ENCODE measurements around the gene DHODH. TPM values are rescaled to one million over a fixed set of nuclear protein-coding genes. Genes with fewer than 3 reads are reported as not detected.

DHODH gene
- total and polyA plus RNA-seq, 2 experiments from 2014 or later, result 10.7 to 15.1 TPM

DNA sequence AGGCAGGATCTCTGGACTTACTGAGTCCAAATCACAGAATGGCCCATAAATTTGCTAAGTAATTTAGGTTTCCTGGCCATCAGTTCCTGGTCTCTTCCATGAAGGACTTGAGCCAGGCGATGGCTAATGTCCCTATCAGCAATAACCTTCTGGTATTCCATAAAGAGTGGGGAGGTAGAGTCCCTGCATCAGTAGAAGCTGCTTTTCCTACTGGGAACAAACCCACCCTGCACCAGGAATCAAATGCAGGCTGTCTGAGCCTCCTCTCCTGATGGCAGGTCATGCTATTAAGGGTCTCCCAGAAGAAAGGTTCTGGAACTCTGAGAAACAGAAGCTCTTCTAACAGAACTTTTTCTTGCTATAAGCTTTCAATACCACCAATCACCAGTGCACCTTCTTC, 53.0 kb downstream of the DHODH start:
- H3K27me3 ChIP-seq (ENCODE audit: insufficient read depth), result no peaks in the 10 kb centered on the region
- Mint-ChIP-seq H3K27ac (no peak overlapping the region), H3K4me1 (no peaks in the 10 kb centered on the region), H3K27me3 (ENCODE audit: insufficient read depth, low read depth, poor library complexity) (peaks cover 3% of the 10 kb centered on the region), H3K9me3 (peaks cover 4% of the 10 kb centered on the region), H3K4me3 (no peak overlapping the region), H3K36me3 (ENCODE audit: low read depth) (no peaks in the 10 kb centered on the region)
- H3K79me2 ChIP-seq (replicated peaks; ENCODE audit: insufficient read depth), result no peaks in the 10 kb centered on the region
- no peaks in the 10 kb centered on the region for H3F3A ChIP-seq (replicated peaks; ENCODE audit: low read depth)
- no peak overlapping the region for H3K27ac ChIP-seq (ENCODE audit: low read depth)
- no peak overlapping the region for H3K4me2 ChIP-seq
- H2AFZ ChIP-seq, result no peak overlapping the region
- no peak overlapping the region for H3K4me3 ChIP-seq
- H4K20me1 ChIP-seq (replicated peaks; ENCODE audit: insufficient read depth), result no peaks in the 10 kb centered on the region
- no peaks in the 10 kb centered on the region for H3K9me2 ChIP-seq (ENCODE audit: insufficient read depth)
- no peak for DNase-seq (ENCODE audit: low spot score)
- ATAC-seq, result no peak
- TF ChIP-seq ZNF331 (CRISPR knock-in tag; IDR thresholded peaks at IDR 0.05; ENCODE audit: low read depth) (no peak), CREB1 (CRISPR knock-in tag; IDR thresholded peaks at IDR 0.05; ENCODE audit: low read depth) (no peak), POLR2AphosphoS5 (IDR thresholded peaks at IDR 0.05; ENCODE audit: low read depth) (no peak), EZH2phosphoT487 (IDR thresholded peaks at IDR 0.05; ENCODE audit: unreplicated experiment) (no peak), NANOG (IDR thresholded peaks at IDR 0.05; ENCODE audit: borderline replicate concordance) (no peak), ZNF114 (CRISPR knock-in tag; IDR thresholded peaks at IDR 0.05) (no peak), EZH2 (IDR thresholded peaks at IDR 0.05; ENCODE audit: low read depth, unreplicated experiment) (no peak), STAT1 (IDR thresholded peaks at IDR 0.05; ENCODE audit: unreplicated experiment) (no peak), JUNB (IDR thresholded peaks at IDR 0.05; ENCODE audit: unreplicated experiment) (no peak)
- TF ChIP-seq, protein P1, sequence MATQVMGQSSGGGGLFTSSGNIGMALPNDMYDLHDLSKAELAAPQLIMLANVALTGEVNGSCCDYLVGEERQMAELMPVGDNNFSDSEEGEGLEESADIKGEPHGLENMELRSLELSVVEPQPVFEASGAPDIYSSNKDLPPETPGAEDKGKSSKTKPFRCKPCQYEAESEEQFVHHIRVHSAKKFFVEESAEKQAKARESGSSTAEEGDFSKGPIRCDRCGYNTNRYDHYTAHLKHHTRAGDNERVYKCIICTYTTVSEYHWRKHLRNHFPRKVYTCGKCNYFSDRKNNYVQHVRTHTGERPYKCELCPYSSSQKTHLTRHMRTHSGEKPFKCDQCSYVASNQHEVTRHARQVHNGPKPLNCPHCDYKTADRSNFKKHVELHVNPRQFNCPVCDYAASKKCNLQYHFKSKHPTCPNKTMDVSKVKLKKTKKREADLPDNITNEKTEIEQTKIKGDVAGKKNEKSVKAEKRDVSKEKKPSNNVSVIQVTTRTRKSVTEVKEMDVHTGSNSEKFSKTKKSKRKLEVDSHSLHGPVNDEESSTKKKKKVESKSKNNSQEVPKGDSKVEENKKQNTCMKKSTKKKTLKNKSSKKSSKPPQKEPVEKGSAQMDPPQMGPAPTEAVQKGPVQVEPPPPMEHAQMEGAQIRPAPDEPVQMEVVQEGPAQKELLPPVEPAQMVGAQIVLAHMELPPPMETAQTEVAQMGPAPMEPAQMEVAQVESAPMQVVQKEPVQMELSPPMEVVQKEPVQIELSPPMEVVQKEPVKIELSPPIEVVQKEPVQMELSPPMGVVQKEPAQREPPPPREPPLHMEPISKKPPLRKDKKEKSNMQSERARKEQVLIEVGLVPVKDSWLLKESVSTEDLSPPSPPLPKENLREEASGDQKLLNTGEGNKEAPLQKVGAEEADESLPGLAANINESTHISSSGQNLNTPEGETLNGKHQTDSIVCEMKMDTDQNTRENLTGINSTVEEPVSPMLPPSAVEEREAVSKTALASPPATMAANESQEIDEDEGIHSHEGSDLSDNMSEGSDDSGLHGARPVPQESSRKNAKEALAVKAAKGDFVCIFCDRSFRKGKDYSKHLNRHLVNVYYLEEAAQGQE (IDR thresholded peaks at IDR 0.05; ENCODE audit: unreplicated experiment), result no peak
- TF ChIP-seq, protein P2, sequence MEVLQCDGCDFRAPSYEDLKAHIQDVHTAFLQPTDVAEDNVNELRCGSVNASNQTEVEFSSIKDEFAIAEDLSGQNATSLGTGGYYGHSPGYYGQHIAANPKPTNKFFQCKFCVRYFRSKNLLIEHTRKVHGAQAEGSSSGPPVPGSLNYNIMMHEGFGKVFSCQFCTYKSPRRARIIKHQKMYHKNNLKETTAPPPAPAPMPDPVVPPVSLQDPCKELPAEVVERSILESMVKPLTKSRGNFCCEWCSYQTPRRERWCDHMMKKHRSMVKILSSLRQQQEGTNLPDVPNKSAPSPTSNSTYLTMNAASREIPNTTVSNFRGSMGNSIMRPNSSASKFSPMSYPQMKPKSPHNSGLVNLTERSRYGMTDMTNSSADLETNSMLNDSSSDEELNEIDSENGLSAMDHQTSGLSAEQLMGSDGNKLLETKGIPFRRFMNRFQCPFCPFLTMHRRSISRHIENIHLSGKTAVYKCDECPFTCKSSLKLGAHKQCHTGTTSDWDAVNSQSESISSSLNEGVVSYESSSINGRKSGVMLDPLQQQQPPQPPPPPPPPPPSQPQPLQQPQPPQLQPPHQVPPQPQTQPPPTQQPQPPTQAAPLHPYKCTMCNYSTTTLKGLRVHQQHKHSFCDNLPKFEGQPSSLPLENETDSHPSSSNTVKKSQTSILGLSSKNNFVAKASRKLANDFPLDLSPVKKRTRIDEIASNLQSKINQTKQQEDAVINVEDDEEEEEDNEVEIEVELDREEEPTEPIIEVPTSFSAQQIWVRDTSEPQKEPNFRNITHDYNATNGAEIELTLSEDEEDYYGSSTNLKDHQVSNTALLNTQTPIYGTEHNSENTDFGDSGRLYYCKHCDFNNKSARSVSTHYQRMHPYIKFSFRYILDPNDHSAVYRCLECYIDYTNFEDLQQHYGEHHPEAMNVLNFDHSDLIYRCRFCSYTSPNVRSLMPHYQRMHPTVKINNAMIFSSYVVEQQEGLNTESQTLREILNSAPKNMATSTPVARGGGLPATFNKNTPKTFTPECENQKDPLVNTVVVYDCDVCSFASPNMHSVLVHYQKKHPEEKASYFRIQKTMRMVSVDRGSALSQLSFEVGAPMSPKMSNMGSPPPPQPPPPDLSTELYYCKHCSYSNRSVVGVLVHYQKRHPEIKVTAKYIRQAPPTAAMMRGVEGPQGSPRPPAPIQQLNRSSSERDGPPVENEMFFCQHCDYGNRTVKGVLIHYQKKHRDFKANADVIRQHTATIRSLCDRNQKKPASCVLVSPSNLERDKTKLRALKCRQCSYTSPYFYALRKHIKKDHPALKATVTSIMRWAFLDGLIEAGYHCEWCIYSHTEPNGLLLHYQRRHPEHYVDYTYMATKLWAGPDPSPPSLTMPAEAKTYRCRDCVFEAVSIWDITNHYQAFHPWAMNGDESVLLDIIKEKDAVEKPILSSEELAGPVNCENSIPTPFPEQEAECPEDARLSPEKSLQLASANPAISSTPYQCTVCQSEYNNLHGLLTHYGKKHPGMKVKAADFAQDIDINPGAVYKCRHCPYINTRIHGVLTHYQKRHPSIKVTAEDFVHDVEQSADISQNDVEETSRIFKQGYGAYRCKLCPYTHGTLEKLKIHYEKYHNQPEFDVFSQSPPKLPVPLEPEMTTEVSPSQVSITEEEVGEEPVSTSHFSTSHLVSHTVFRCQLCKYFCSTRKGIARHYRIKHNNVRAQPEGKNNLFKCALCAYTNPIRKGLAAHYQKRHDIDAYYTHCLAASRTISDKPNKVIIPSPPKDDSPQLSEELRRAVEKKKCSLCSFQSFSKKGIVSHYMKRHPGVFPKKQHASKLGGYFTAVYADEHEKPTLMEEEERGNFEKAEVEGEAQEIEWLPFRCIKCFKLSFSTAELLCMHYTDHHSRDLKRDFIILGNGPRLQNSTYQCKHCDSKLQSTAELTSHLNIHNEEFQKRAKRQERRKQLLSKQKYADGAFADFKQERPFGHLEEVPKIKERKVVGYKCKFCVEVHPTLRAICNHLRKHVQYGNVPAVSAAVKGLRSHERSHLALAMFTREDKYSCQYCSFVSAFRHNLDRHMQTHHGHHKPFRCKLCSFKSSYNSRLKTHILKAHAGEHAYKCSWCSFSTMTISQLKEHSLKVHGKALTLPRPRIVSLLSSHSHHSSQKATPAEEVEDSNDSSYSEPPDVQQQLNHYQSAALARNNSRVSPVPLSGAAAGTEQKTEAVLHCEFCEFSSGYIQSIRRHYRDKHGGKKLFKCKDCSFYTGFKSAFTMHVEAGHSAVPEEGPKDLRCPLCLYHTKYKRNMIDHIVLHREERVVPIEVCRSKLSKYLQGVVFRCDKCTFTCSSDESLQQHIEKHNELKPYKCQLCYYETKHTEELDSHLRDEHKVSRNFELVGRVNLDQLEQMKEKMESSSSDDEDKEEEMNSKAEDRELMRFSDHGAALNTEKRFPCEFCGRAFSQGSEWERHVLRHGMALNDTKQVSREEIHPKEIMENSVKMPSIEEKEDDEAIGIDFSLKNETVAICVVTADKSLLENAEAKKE (CRISPR knock-in tag; IDR thresholded peaks at IDR 0.05), result no peak
- TF ChIP-seq, protein P3, sequence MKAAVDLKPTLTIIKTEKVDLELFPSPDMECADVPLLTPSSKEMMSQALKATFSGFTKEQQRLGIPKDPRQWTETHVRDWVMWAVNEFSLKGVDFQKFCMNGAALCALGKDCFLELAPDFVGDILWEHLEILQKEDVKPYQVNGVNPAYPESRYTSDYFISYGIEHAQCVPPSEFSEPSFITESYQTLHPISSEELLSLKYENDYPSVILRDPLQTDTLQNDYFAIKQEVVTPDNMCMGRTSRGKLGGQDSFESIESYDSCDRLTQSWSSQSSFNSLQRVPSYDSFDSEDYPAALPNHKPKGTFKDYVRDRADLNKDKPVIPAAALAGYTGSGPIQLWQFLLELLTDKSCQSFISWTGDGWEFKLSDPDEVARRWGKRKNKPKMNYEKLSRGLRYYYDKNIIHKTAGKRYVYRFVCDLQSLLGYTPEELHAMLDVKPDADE (IDR thresholded peaks at IDR 0.05), result no peak
- TF ChIP-seq, protein P4, sequence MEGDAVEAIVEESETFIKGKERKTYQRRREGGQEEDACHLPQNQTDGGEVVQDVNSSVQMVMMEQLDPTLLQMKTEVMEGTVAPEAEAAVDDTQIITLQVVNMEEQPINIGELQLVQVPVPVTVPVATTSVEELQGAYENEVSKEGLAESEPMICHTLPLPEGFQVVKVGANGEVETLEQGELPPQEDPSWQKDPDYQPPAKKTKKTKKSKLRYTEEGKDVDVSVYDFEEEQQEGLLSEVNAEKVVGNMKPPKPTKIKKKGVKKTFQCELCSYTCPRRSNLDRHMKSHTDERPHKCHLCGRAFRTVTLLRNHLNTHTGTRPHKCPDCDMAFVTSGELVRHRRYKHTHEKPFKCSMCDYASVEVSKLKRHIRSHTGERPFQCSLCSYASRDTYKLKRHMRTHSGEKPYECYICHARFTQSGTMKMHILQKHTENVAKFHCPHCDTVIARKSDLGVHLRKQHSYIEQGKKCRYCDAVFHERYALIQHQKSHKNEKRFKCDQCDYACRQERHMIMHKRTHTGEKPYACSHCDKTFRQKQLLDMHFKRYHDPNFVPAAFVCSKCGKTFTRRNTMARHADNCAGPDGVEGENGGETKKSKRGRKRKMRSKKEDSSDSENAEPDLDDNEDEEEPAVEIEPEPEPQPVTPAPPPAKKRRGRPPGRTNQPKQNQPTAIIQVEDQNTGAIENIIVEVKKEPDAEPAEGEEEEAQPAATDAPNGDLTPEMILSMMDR (conservative IDR thresholded peaks at IDR 0.05; ENCODE audit: low read depth in 2 of 2), result no peak
- H3K4me1 ChIP-seq (ENCODE audit: insufficient read depth), result no peaks in the 10 kb centered on the region
- no peaks in the 10 kb centered on the region for H3K36me3 ChIP-seq (ENCODE audit: insufficient read depth)
